ENCODE data around the gene PKP2. TPM values are rescaled to one million over a fixed set of nuclear protein-coding genes. Genes with fewer than 3 reads are reported as not detected.

PKP2 gene
- total and polyA plus RNA-seq, 2 donors from 2014 or later = 4.3 to 7.6 TPM

DNA sequence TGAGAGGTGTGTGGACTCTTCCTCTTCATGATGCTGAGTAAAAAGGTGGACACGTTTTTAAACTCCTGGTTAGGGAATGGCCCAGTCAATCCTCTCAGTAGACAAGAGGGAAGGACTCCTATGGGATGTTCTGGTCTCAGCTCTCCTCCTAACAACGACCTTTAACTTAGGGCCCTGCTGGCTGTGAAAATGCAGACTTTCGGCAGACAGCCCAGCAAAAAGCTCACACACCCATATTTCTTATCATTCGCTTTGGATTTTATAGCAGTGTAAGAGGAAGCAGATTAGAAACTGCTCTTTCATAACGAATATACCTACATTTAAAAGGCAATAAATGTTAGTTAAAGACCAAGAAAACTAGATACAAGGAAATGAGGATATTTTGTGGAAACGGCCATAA lies 122.9 kb downstream of the PKP2 start:
- Histone ChIP-seq H3K27ac (ENCODE audit: low read depth in 2 of 2, low read length in 2 of 2) (no peak overlapping the region), H3K27me3 (ENCODE audit: control insufficient read depth, insufficient read depth, low read length) (no peaks in the 10 kb centered on the region), H3K4me3 (ENCODE audit: low read length in 3 of 3) (no peak overlapping the region), H3K9ac (ENCODE audit: low read length in 3 of 3) (no peak overlapping the region), H3K36me3 (ENCODE audit: control insufficient read depth in 2 of 3, insufficient read depth in 3 of 3, low read length in 3 of 3) (no peaks in the 10 kb centered on the region), H3K9me3 (ENCODE audit: control insufficient read depth in 2 of 3, insufficient read depth in 1 of 3, low read length in 3 of 3) (no peaks in the 10 kb centered on the region), H3K4me1 (ENCODE audit: control insufficient read depth in 2 of 3, insufficient read depth in 2 of 3, low read depth in 1 of 3, low read length in 3 of 3) (no peaks in the 10 kb centered on the region)
- FAIRE-seq (no peak), DNase-seq (no peak)
- intact Hi-C loops (cut with DNase I) = no loop called here
- TF ChIP-seq, protein P1, sequence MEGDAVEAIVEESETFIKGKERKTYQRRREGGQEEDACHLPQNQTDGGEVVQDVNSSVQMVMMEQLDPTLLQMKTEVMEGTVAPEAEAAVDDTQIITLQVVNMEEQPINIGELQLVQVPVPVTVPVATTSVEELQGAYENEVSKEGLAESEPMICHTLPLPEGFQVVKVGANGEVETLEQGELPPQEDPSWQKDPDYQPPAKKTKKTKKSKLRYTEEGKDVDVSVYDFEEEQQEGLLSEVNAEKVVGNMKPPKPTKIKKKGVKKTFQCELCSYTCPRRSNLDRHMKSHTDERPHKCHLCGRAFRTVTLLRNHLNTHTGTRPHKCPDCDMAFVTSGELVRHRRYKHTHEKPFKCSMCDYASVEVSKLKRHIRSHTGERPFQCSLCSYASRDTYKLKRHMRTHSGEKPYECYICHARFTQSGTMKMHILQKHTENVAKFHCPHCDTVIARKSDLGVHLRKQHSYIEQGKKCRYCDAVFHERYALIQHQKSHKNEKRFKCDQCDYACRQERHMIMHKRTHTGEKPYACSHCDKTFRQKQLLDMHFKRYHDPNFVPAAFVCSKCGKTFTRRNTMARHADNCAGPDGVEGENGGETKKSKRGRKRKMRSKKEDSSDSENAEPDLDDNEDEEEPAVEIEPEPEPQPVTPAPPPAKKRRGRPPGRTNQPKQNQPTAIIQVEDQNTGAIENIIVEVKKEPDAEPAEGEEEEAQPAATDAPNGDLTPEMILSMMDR (IDR thresholded peaks at IDR 0.05; ENCODE audit: borderline replicate concordance, extremely low read depth, insufficient read depth) = no peak

DNA sequence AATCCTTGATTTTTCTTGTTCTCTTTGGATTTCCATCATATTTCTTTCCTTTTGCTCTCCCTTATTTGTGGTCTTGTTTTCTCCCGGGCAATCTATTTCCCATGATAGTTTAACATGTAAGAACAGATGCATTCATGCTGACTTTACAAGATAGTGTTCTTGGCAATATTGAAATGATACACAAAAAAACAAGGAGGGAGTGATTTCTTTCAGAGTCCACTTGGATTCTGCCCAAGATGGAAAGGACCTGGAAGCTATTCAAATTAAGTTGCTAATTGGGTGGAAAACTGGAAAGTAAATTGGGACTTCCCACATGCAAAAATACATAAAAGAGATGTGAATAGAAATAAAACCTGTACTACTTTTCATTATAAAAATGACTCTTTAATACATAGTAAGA lies 126.4 kb downstream of the PKP2 start:
- Histone ChIP-seq H3K4me3 (ENCODE audit: low read length in 3 of 3) (no peak overlapping the region), H3K4me1 (ENCODE audit: control insufficient read depth in 2 of 3, insufficient read depth in 2 of 3, low read depth in 1 of 3, low read length in 3 of 3) (no peaks in the 10 kb centered on the region), H3K9me3 (ENCODE audit: control insufficient read depth in 2 of 3, insufficient read depth in 1 of 3, low read length in 3 of 3) (no peaks in the 10 kb centered on the region), H3K27me3 (ENCODE audit: control insufficient read depth, insufficient read depth, low read length) (no peaks in the 10 kb centered on the region), H3K36me3 (ENCODE audit: control insufficient read depth in 2 of 3, insufficient read depth in 3 of 3, low read length in 3 of 3) (no peaks in the 10 kb centered on the region), H3K9ac (ENCODE audit: low read length in 3 of 3) (no peak overlapping the region), H3K27ac (ENCODE audit: low read depth in 2 of 2, low read length in 2 of 2) (no peak overlapping the region)
- FAIRE-seq = no peak
- DNase-seq = no peak
- intact Hi-C loops (cut with DNase I) = no loop called here
- TF ChIP-seq, protein P1 (IDR thresholded peaks at IDR 0.05; ENCODE audit: borderline replicate concordance, extremely low read depth, insufficient read depth) = no peak

DNA sequence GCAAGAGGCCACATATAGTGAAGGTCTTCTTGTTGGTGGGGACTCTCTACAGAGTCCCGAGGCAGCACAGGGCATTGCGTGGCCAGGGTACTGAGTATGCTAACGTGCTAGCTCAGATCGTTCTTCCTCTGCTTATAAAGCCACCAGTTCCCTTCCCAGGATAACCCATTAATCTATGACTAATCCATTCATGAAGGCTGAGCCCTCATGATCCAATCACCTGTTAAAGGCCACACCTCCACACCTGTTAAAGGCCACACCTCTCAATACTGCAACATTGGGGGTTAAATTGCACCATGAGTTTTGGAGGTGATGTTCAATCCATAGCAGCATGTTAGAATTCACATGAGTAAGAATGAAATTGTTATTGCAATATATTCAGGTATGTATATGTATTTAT lies 128.1 kb downstream of the PKP2 start:
- no peak for DNase-seq
- H3K9ac ChIP-seq (ENCODE audit: low read length in 3 of 3) = no peak overlapping the region
- H3K27ac ChIP-seq (ENCODE audit: low read depth in 2 of 2, low read length in 2 of 2) = no peak overlapping the region
- no peak overlapping the region for H3K4me3 ChIP-seq (ENCODE audit: low read length in 3 of 3)
- no peaks in the 10 kb centered on the region for H3K9me3 ChIP-seq (ENCODE audit: control insufficient read depth in 2 of 3, insufficient read depth in 1 of 3, low read length in 3 of 3)
- H3K36me3 ChIP-seq (ENCODE audit: control insufficient read depth in 2 of 3, insufficient read depth in 3 of 3, low read length in 3 of 3) = no peaks in the 10 kb centered on the region
- FAIRE-seq = no peak
- H3K4me1 ChIP-seq (ENCODE audit: control insufficient read depth in 2 of 3, insufficient read depth in 2 of 3, low read depth in 1 of 3, low read length in 3 of 3) = no peaks in the 10 kb centered on the region
- TF ChIP-seq, protein P1 (IDR thresholded peaks at IDR 0.05; ENCODE audit: borderline replicate concordance, extremely low read depth, insufficient read depth) = no peak
- H3K27me3 ChIP-seq (ENCODE audit: control insufficient read depth, insufficient read depth, low read length) = no peaks in the 10 kb centered on the region
- intact Hi-C loops (cut with DNase I) = loop anchor here (10.0 kb wide), 2 partner anchors 146 to 1246 kb away; no protein-coding TSS in a partner anchor

DNA sequence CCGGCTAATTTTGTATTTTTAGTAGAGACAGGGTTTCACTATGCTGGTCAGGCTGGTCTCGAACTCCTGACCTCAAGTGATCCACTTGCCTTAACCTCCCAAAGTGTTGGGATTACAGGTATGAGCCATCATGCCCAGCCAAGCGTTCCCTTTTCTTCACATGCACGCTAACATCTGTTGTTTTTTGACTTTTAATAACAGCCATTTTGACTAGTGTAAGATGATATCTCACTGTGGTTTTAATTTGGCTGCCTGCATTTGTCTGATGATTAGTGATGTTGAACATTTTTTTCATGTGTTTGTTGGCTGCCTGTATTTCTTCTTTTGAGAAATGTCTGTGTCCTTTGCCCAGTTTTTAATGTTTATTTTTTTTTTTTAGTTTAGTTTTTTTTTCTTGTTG lies 130.7 kb downstream of the PKP2 start:
- Histone ChIP-seq H3K9ac (ENCODE audit: low read length in 3 of 3) (no peak overlapping the region), H3K9me3 (ENCODE audit: control insufficient read depth in 2 of 3, insufficient read depth in 1 of 3, low read length in 3 of 3) (no peaks in the 10 kb centered on the region), H3K27ac (ENCODE audit: low read depth in 2 of 2, low read length in 2 of 2) (no peak overlapping the region), H3K4me1 (ENCODE audit: control insufficient read depth in 2 of 3, insufficient read depth in 2 of 3, low read depth in 1 of 3, low read length in 3 of 3) (no peaks in the 10 kb centered on the region), H3K27me3 (ENCODE audit: control insufficient read depth, insufficient read depth, low read length) (no peaks in the 10 kb centered on the region), H3K36me3 (ENCODE audit: control insufficient read depth in 2 of 3, insufficient read depth in 3 of 3, low read length in 3 of 3) (no peaks in the 10 kb centered on the region), H3K4me3 (ENCODE audit: low read length in 3 of 3) (no peak overlapping the region)
- intact Hi-C loops (cut with DNase I) = loop anchor here (10.0 kb wide), 2 partner anchors 149 to 1249 kb away; no protein-coding TSS in a partner anchor
- TF ChIP-seq, protein P1 (IDR thresholded peaks at IDR 0.05; ENCODE audit: borderline replicate concordance, extremely low read depth, insufficient read depth) = no peak
- FAIRE-seq (no peak), DNase-seq (no peak)
